HuH-7 (cell line): ENCODE results near the gene PARK7.
A peak's percentile ranks its signal among the peaks of the same experiment; 100 is the strongest.

Experiments
- DNase-seq: peaks from one replicate; pipeline ENCODE4 v3.0.0; 2011; ENCODE audit warnings: low spot score

PARK7 gene

DNA sequence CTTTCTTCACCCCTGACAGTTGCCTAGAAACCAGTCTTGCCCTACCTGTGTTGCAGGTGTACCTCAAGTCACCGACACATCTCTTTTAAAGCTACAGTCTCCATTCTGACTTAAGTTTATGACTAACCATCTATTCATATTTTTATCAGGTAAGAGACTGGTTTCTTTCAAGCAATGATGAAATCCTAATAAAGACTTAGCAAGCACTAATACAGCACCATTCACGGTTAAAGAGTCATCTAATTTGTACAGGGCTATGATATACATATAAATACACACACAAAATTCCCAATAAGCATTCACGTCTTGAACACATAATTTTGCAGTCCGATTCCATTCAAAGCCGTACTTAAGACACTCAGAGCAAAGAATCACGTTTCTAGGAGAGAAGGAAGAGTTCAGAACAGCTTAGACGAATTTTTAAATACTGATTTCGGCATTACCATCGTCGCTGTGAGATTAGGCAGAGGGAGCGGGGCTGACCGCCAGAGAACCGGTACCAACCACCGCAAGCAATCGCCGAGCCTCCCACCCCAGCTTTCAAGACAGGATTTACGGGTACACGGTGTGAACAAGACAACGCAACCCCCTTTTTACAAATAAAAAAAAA lies 63.7 kb downstream of the PARK7 start:
- no peak for DNase-seq

DNA sequence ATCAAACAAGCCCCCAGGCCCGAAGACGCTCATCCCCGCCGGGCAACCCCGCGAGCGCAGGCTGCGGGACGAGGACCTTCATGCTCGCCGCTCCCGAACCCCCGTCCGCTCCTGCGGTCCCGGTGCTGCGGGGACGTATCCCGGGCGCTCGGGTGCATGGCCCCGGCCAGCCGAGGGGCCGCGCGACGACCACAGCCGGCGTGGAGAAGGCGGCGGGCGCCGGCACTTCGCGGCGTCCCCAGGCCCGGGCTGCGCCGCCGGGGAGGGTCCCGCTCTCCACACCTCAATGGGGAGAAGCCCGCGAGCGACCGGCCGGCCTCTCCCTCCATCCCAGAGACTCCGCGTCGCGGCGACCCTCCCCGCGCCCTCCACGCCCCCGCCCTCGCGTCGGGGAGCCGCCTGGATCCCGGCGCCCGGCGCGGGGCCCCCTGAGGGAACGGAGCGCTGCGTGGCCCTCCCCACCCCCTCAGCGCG lies 64.2 kb downstream of the PARK7 start:
- no peak for DNase-seq

DNA sequence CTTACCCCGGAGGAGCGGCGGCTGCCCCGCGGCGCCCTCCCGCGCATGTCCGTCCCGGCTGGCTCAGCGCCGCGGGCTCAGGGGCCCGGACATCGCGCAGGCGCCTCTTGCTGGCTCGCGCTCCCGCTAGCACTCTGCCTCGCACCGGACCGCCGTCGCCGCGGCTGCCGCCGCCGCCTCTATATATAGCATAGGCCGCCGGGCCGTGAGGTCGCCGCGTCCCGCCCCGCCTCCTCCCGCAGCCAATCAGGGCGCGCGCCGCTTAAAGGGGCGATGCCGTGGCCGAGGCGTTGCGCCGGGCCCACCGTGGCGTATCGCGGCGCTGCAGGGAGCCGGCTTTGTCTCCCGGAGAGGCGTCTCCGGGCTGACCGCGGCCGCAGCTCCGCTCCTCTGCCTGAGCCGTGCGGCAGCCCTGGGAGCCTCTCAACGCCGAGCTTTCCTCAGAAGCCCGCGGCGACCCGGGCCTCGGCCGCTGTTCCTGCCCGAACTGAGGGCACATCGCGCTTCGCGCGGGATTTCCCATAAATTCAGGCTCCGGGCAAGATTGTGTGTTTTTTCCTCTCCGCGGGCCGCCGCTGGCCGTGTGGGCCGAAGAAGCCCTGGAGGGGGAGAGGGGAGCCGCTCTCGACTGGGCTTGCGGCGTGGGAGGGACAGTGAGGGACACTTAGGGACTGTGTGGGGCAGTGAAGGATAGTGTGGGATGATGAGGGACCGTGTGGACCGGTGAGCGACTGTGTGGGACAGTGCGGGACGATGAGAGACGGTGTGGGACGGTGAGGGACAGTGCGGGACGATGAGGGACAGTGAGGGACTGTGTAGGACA lies 64.9 kb downstream of the PARK7 start, which contains the start of gene ERRFI1:
Gene ERRFI1, minus strand, starts transcription at position 157 of the 823 bp plus-strand sequence. CDS start 10,690 bp downstream, outside the sequence.
- DNase-seq, result peak; percentile 77

DNA sequence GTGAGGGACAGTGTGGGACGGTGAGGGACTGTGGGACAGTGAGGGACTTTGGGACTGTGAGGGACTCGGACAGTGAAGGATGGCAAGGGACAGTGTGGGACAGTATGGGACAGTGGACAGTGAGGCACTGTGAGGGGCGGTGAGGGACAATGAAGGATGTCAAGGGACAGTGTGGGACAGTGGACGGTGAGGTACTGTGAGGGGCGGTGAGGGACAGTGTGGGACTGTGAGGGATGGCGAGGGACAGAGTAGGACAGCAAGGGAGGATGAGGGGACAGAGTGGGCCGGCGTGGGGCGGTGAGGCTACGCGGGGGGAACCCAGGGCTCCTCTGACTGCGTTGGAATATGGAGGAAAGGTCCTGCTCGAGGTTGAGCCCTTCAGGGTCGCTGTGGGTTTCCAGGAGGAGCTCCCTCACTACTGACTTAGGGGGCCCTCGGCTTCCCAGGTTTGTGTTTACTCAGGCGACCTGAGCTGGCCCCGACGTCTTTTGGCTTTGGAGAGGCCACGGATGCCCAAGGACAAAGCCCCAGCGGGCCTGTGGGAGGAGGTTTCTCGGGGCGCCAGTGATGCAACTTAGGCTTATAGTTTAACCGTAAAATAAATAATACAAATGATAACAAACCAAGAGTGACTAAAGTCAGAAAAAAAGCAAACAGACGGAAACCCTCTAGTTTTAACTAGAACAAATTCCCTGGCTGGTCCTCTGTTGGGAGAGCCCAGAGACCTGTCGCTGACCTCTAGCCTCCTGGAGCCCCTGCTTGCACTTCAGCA lies 65.7 kb downstream of the PARK7 start:
- DNase-seq, result peak; percentile 71

DNA sequence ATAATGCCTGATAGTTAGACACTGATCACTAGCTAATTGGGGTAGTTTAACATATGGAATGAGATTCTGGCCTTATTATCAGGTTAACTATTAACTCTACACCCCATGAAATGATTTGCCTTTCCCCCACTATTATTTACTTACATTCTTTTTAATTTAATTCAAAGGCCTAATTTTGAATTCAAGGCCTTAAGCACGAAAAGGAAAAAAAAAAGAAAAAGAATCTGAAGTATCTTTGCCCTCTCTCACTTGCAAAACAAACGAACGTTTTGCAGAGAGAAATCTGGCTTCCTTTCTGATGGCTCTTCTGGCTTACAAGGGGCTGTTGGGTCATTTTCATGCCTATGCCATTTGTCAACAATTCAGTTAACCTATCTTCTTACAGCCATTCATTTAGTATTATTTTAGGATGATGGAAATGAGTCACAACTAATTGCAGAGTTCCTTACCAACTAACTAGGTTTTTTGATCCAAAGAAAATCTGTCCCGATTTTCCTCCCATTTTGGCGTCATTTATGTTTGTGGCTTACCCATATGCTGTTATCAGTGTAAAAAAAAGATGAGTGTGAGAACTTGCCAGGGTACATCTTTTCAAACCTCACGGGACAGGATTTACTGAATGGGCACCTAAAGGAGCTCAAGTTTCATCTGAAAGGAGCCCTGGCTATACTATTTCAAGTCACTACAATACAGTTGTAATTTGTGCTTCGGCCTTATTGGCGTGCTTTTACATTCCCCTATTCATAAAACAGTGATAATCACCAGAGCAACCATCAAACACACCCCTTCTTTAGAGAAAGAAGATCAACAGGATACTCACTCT lies 66.4 kb downstream of the PARK7 start:
- DNase-seq, result no peak

DNA sequence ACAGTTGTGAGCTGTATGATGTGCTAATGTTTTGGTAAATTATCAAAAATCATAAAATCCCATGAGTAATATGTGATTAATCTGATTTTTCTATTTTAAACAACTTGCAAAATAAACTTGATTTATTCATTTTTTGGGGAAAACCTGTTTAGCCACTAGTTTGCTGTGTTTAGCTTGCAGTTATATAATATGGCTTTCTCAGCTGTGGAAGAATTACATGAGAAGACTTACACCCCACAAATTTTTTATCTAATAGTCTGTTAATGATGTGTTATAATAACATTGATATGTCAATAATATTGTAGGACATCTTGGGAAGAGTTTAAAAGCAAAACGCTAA lies 67.0 kb downstream of the PARK7 start:
- DNase-seq, result no peak

DNA sequence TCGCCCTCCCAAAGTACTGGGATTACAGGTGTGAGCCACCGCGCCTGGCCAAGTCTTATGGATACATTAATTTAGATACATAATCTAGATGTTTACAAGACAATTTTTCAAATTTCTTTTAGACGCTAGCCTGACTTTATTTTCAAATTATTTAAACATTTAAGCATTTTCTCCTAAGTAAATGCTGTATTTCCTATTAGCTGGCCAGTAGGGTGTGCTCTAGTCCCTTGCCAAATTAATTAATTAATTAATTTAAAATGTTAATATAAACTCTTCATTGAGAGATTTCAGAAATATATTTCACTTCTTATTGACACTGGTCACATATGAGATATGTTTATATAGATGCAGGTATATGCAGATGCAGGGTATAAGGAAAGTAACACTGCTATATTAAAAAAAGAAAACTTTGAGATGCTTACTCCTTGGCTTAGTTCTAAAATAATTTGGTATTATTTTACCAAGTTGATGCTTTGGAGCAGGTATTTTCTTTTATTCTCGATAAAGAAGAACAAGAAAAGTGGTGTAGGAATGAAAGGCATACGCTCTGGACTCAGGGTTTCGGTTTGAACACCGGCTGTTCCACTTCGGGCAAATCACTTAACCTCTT lies 69.8 kb downstream of the PARK7 start:
- DNase-seq, result no peak

DNA sequence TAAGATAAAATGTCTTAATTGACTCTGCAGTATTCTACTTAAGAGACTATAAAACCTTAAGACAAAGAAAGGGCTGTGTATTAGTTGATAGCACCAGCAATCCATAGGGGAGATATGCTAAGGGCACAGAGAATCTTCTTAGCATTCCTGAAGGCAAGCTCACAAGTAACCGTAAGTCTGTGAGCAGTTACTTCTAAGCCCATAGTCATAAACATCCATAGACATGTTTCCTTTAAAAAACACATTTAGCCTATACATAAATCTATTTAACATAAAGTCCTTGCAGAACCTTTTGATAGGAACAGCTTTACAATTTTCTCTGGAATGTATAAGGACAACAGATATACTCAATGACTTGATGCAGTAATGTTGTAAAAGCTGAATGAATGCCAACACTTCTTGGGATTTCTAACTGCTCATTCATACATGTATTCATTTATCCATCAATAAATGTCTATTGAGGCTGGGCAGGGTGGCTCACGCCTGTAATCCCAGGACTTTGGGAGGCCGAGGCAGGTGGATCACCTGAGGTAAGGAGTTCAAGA lies 70.9 kb downstream of the PARK7 start:
- no peak for DNase-seq

DNA sequence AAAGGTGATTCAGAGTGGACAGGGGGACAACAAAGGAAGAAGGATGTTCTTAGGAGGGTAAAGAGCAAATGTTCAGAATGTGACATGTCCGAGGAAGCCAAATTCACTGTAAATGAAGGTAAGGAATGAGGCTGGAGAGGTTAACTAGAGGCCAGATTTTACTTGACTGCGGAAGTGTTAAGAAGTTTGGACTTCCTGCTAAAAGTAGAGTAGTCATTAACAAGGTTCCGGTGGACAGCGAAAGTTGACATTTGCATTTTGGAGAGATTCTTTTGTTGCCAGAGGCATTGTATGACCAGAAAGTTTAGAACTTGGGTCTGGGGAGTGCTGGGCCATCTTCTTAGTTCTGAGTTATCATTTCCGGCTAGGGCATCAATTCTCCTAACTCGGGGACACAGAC lies 71.8 kb downstream of the PARK7 start:
- no peak for DNase-seq
